Astrocyte (in vitro differentiated cells and primary cell): ENCODE results near the gene OR2A12.

Experiments
- CTCF ChIP-seq: IDR thresholded peaks from 2 replicates; pipeline ENCODE4 v1.5.1; 2011; ENCODE audit warnings: low read depth, mild to moderate bottlenecking, inconsistent platforms, low read length, moderate library complexity; ENCODE audit not compliant: insufficient read depth
- EZH2 ChIP-seq: IDR thresholded peaks from 2 replicates; pipeline ENCODE4 v1.6.1; 2012; ENCODE audit warnings: mild to moderate bottlenecking, low read length, inconsistent platforms; ENCODE audit not compliant: insufficient read depth

GRCh38 chr7:144090667-144091066 lies 4.6 kb downstream of the OR2A12 start:
- TF ChIP-seq CTCF = no peak
- TF ChIP-seq EZH2 = no peak
